Urinary bladder (tissue), 4 donors: ENCODE data around the gene PLAGL2. TPM values are rescaled to one million over a fixed set of nuclear protein-coding genes. Genes with fewer than 3 reads are reported as not detected.

ENCODE experiments used
- DNase-seq: peaks from one replicate; pipeline ENCODE4 v3.0.0-alpha.2; 2015; ENCODE audit errors: extremely low spot score
- H3K27ac ChIP-seq: one replicate; pipeline ENCODE4 v1.5.1; 2013; ENCODE audit warnings: low read depth, mild to moderate bottlenecking, moderate library complexity
- H3K36me3 ChIP-seq: one replicate; pipeline ENCODE4 v1.6.1; 2013; ENCODE audit warnings: mild to moderate bottlenecking, moderate library complexity; ENCODE audit not compliant: insufficient read depth
- H3K4me1 ChIP-seq: one replicate; pipeline ENCODE4 v1.6.1; 2013; ENCODE audit warnings: mild to moderate bottlenecking, moderate library complexity; ENCODE audit not compliant: insufficient read depth
- H3K4me3 ChIP-seq: one replicate; pipeline ENCODE4 v1.5.1; 2013; ENCODE audit warnings: low read depth, low read length
- WGBS: extraction: QIAGEN DNeasy Blood & Tissue Kit; methylation state at CpG from one replicate; pipeline ENCODE4 v1.1.7; 2013; 5-methylcytosine and 5-hydroxymethylcytosine counted together
- polyA plus RNA-seq: library from polyadenylated mRNA; stranded (reverse); fragments of 200-250 nt; gene quantifications from one replicate; pipeline ENCODE4 v1.2.3, GENCODE V29; 2013
- total RNA-seq: library from RNA; depleted of rRNA; stranded (reverse); fragments of >200 nt; gene quantifications from one replicate; pipeline ENCODE4 v1.2.3, GENCODE V29; 2014
- donor health status: healthy with polysubstance abuse.
- donor health status: healthy.

Gene PLAGL2
- total and polyA plus RNA-seq, 2 donors, result 3.0 to 5.1 TPM

DNA sequence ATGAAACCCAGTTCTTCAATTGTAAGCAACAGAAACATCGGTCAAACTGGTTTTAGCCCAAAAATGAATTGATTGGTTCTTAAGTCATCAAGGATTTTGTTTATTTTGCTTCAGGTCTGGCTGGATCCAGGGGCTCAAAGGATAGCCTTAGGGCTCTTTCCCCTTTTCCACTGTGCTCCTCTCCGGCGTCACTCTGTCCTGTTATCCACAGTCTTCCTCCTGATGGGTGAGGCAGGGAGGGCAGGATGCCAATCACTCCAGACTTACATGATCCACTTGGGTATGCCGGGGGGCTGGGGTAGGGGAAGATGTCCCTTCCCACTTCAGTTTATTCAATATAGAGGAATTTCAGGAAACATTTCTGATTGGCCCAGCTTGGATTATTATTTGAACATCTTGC, 40.0 kb downstream of the PLAGL2 start:
- H3K36me3 ChIP-seq, result no peaks in the 10 kb centered on the region
- no peak overlapping the region for H3K4me3 ChIP-seq
- WGBS, result 95% methylated on average over 4 of the region's 4 CpGs
- no peak for DNase-seq
- H3K4me1 ChIP-seq, result no peaks in the 10 kb centered on the region
- no peak overlapping the region for H3K27ac ChIP-seq

DNA sequence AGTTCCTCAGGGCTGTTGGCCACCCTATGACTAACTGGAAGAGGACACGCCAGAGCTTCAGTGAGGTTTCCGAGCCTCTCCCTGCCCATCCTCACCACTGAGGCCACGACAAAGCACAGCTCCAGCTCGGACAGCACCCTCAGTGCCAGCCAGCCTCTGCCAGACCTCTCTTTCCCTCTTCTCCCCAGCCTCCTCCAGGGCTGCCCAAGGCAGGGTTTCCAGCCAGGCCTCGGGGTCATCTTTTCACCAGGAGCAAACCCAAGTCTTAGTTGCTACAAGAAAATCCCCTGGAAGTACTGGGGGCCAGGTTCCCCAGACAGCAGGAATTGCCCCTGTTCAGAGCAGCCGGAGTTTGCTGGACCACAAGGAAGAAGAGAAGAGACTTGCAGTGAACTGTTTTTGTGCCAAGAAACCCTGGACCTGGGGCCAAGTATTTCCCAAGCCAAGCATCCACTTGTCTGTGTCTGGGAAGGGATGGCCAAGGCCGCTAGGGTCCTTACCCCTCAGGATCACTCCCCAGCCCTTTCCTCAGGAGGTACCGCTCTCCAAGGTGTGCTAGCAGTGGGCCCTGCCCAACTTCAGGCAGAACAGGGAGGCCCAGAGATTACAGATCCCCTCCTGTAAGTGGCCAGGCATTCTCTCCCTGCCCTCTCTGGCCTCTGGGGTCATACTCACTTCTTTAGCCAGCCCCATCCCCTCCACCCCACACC, 41.6 kb downstream of the PLAGL2 start:
- Histone ChIP-seq H3K4me3 (no peak overlapping the region), H3K27ac (no peak overlapping the region), H3K4me1 (no peaks in the 10 kb centered on the region), H3K36me3 (no peaks in the 10 kb centered on the region)
- DNase-seq, result no peak
- WGBS, result 79% methylated on average over 8 of the region's 8 CpGs

DNA sequence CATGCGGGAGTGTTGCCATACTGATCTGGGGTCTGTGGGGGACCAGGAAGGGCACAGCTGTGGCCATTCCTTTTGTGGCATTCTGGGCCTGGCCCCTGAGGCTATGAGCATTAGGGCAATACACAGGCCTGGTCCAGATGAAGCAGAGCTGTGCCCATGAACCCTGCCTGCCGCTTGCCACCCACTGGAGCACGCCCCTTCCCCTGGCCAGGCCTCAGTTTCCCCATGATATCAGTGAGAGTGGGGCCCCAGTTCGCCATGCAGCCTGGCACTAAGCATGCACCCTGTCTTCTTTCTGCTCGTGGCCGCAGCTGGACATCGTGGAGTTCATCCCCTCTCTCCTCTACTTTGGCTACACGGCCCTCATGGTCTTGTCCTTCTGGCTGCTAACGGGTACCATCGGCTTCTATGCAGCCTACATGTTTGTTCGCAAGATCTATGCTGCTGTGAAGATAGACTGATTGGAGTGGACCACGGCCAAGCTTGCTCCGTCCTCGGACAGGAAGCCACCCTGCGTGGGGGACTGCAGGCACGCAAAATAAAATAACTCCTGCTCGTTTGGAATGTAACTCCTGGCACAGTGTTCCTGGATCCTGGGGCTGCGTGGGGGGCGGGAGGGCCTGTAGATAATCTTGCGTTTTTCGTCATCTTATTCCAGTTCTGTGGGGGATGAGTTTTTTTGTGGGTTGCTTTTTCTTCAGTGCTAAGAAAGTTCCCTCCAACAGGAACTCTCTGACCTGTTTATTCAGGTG, 42.4 kb downstream of the PLAGL2 start:
- no peak overlapping the region for H3K27ac ChIP-seq
- no peak for DNase-seq
- no peak overlapping the region for H3K4me3 ChIP-seq
- no peaks in the 10 kb centered on the region for H3K4me1 ChIP-seq
- no peaks in the 10 kb centered on the region for H3K36me3 ChIP-seq
- WGBS, result 83% methylated on average over 21 of the region's 21 CpGs

DNA sequence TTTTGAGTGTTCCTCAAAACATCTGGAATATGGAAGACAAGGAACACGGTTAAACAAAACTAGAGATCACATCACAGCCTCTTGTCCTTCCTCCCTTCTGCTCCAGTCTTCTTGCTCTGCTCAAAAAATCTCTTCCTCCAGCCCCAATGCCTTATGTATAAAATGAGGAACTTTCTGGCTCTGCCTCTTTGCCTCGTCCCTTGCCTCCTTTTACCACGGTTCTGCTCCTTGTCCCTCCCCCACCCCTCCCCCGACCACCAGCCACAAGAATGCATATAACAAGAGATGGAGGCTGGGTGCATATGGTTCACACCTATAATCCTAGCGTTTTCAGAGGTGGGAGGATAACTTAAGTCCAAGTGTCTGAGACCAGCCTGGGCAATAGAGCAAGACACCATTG, 43.6 kb downstream of the PLAGL2 start:
- WGBS, result 83% methylated on average over 5 of the region's 5 CpGs
- peaks cover 4% of the 10 kb centered on the region for H3K36me3 ChIP-seq
- H3K27ac ChIP-seq, result no peak overlapping the region
- DNase-seq, result no peak
- no peak overlapping the region for H3K4me3 ChIP-seq
- no peaks in the 10 kb centered on the region for H3K4me1 ChIP-seq

DNA sequence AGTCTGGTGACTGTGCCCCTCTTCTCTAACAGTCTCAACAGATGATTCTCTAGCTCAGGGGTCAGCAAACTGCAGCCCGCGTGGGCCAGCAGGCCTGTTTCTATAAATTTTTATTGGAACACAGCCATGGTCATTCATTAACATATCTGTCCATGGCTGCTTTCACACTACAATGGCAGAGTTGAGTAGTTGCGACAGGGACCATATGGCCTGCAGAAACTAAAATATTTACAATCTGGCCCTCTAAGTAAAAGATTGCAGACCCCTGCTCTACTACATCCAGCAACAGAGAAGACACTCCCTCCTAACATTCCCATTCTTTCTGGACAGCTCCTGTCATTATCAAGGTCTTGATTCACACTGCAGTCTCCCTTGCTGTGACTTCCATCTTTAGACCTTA, 45.2 kb downstream of the PLAGL2 start:
- no peak overlapping the region for H3K27ac ChIP-seq
- H3K4me1 ChIP-seq, result no peaks in the 10 kb centered on the region
- no peak overlapping the region for H3K4me3 ChIP-seq
- DNase-seq, result no peak
- WGBS, result 53% methylated on average over 3 of the region's 3 CpGs
- peaks cover 5% of the 10 kb centered on the region for H3K36me3 ChIP-seq

DNA sequence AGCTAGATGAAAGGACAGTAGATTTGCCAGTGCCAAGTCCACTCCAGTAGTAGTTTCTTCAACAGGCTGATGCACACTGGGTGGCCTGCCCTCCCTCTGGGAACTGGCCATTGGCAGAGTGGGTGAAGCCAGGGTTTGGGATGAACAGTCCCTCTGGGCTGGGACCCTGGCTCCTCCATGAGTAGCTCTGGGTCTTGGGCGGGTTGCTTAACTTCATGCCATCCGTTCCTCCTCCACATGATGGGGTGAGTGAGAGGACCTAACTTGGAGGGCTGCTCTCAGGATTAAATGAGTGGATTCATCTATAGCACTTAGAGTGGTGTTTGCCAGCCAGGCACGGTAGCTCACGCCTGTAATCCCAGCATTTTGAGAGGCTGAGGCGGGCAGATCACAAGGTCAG, 47.2 kb downstream of the PLAGL2 start:
- no peak overlapping the region for H3K4me3 ChIP-seq
- DNase-seq, result no peak
- 94% methylated on average over 5 of the region's 5 CpGs for WGBS
- H3K4me1 ChIP-seq, result no peaks in the 10 kb centered on the region
- no peak overlapping the region for H3K27ac ChIP-seq
- H3K36me3 ChIP-seq, result peaks cover 5% of the 10 kb centered on the region

DNA sequence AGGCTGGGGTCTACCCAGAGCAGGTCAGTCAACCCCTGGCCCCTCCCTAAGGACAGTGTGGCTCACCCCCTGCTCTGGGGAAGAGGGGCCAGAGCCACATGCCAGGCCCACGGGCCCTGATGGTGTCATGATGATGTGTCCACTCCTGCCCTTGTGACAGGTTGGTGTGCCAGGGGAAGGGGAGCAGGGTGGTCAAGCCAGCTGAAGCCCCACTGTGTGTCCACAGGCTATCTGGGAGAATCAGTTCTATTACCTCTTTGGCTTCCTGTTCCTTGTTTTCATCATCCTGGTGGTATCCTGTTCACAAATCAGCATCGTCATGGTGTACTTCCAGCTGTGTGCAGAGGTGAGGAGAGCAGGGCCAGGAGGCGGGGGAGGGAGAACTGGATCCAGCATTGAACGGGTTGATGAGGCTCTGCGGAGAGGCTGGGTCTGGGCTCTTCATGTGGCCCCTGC, 47.7 kb downstream of the PLAGL2 start:
- Histone ChIP-seq H3K36me3 (peaks cover 5% of the 10 kb centered on the region), H3K4me1 (no peaks in the 10 kb centered on the region), H3K27ac (no peak overlapping the region), H3K4me3 (no peak overlapping the region)
- 92% methylated on average over 5 of the region's 5 CpGs for WGBS
- DNase-seq, result no peak

DNA sequence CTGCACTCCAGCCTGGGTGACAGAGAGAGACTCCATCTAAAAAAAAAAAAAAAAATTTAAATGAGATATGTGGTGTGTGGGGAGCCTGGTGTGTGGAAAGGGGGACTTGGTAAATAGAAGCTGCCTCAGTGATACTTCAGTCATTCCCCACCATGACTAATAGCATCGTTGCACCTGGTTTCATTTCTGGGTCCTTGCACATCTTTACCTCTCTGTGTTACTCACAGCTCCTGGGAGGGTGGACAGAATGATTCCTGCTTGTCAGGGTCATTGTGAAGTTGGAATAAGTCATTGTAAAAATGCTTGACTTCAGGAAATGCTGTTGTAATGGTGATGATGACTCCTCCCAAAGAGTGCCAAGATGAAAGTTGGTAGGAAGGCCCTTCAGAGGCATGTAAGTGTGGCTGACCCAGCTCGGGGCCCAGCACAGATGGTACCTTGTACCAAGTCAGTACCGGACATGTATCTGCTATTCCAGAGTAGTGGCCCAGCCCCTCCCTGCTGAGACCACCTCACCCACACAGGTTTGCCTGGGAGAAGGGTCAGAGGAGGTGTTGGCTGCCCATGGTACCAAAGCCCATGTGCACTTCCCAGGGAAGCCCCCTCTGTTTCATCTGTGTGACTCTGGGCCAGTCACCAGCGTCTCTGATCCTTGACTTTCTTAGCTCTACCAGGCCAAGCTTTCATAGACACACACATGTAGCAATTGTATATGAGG, 48.4 kb downstream of the PLAGL2 start:
- WGBS, result 96% methylated on average over 4 of the region's 4 CpGs
- no peak overlapping the region for H3K27ac ChIP-seq
- DNase-seq, result no peak
- peaks cover 5% of the 10 kb centered on the region for H3K36me3 ChIP-seq
- no peak overlapping the region for H3K4me3 ChIP-seq
- H3K4me1 ChIP-seq, result no peaks in the 10 kb centered on the region

DNA sequence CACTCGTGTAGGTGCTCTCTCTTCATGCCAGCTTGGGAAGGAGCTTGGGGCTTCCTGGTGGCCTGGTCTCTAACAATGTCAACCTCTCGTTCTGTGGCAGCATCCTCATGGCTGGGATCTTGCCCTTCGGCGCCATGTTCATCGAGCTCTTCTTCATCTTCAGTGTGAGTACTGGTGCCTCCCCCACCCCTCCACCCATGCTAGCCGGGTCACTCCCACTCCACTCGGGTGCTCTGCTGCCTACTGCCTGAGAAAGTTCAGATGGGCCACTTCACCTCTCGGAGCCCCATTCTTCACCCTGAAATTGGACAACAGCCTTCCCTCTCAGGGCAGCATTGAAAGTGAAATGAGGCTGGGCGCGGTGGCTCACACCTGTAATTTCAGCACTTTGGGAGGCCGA, 49.2 kb downstream of the PLAGL2 start:
- no peak for DNase-seq
- no peaks in the 10 kb centered on the region for H3K4me1 ChIP-seq
- WGBS, result 96% methylated on average over 11 of the region's 11 CpGs
- H3K4me3 ChIP-seq, result no peak overlapping the region
- peaks cover 5% of the 10 kb centered on the region for H3K36me3 ChIP-seq
- no peak overlapping the region for H3K27ac ChIP-seq

DNA sequence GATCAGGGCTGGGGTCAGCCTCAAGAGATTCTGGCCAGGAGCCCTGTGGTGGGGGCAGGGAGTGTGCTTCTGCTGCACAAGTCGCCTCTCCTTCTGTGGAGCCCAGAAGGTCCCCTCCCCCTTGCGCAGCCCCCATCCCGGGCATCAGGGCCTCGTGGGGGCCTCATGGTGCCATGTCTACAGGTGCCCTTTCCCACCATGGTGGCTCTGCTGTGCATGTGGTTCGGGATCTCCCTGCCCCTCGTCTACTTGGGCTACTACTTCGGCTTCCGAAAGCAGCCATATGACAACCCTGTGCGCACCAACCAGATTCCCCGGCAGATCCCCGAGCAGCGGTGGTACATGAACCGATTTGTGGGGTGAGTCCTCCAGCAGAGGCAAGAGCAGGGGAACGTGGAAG, 49.9 kb downstream of the PLAGL2 start:
- Histone ChIP-seq H3K27ac (no peak overlapping the region), H3K4me3 (no peak overlapping the region), H3K4me1 (no peaks in the 10 kb centered on the region), H3K36me3 (peaks cover 5% of the 10 kb centered on the region)
- DNase-seq, result no peak
- WGBS, result 95% methylated on average over 14 of the region's 14 CpGs

DNA sequence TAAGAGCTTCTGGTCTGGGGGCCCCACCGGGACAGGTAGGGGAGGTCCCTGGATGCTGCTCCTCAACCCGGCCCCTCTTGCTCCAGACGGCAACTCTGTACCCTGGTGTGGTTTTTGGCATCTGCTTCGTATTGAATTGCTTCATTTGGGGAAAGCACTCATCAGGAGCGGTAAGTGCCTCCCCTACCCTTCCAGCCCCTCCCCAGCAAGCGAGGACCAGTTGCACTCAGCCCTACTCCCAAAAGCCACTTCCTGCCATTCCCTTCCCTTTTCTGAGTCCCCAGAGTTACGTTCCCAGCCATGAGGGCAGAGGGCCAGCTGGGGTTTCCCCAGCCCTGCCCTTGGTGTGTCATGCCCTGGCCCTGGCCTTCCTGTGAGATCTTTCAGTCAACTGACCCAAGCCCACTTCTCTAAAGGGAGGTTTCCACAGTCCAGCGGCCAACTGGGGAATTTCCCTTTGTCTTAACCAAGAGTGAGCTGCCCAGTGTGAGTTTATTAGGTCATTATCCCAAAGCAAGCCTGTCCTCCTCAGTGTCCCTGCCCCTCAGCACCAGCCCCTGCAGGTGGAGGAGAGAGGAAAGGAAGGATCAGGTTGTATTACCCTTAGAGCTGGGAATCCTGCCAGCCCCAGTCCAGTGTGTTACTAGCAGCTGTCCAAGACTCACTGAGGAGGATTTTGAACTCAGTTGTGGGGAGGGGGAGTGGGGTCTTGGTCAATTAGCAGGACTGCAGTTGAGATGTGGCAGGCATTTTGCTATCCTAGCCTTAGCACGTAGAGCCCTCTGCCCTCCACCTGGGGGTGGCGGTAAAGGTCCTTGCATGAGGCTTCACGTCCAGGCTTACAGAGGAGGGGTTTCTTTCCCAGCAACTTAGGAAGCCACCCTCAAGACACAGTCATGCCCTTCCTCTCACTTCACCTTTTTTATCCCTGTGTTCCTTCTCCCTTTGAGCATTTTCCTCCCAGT, 52.2 kb downstream of the PLAGL2 start:
- H3K36me3 ChIP-seq, result peaks cover 5% of the 10 kb centered on the region
- H3K27ac ChIP-seq, result no peak overlapping the region
- 47% methylated on average over 11 of the region's 11 CpGs for WGBS
- H3K4me3 ChIP-seq, result no peak overlapping the region
- H3K4me1 ChIP-seq, result no peaks in the 10 kb centered on the region
- no peak for DNase-seq

DNA sequence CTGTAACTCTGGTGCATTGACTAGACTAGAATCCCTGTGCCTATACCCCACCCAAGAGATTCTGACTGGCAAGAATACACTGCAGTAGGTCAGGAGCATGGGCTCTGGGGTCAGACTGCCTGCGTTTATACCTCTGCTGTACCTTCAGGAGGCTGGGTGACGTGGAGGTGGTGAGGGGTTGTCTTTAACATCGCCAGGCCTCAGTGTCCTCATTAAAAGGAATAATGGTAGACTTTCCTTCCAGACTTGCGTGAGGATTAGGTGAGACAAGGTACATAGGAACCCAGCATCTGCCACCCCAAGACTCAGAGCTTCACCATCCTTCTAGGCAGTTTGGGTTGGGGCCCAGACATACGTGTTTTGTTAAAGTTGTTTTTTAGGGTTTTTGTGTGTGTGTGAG, 53.8 kb downstream of the PLAGL2 start:
- Histone ChIP-seq H3K4me3 (no peak overlapping the region), H3K36me3 (peaks cover 1% of the 10 kb centered on the region), H3K27ac (no peak overlapping the region), H3K4me1 (no peaks in the 10 kb centered on the region)
- WGBS, result 94% methylated on average over 5 of the region's 5 CpGs
- DNase-seq, result no peak

DNA sequence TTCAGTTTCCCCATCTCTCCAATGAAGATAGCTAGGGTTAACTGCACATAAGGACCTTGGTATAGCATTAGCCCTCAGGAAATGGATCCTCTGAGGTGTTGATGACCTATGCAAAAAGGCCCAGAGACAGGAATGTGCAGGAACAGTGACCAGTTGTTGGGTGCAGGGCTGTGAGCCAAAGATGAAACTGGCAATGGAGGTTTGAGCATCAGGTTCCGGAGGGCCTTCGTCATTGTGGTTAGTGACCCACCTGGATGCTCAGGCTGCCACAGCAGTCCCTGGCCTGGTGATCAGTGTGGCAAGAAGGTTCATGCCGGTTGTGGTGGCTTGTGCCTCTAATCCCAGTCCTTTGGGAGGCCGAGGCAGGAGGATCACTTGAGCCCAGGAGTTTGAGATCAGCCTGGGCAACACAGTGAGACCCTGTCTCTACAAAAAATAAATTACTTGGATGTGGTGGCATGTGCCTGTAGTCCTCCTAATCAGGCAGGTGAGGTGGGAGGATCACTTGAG, 54.3 kb downstream of the PLAGL2 start:
- Histone ChIP-seq H3K4me3 (no peak overlapping the region), H3K27ac (no peak overlapping the region), H3K36me3 (no peaks in the 10 kb centered on the region), H3K4me1 (no peaks in the 10 kb centered on the region)
- 94% methylated on average over 4 of the region's 4 CpGs for WGBS
- no peak for DNase-seq
